Measurements from ENCODE around the gene SERPINA3. TPM values are rescaled to one million over a fixed set of nuclear protein-coding genes. Genes with fewer than 3 reads are reported as not detected.
"Not testable (repeated sequence)": the region's sequence is repeated elsewhere in the genome, so short reads cannot be mapped to it uniquely, and the experiment has no call there.

SERPINA3 gene
- total RNA-seq, 1 experiment from 2014 or later: not detected

DNA sequence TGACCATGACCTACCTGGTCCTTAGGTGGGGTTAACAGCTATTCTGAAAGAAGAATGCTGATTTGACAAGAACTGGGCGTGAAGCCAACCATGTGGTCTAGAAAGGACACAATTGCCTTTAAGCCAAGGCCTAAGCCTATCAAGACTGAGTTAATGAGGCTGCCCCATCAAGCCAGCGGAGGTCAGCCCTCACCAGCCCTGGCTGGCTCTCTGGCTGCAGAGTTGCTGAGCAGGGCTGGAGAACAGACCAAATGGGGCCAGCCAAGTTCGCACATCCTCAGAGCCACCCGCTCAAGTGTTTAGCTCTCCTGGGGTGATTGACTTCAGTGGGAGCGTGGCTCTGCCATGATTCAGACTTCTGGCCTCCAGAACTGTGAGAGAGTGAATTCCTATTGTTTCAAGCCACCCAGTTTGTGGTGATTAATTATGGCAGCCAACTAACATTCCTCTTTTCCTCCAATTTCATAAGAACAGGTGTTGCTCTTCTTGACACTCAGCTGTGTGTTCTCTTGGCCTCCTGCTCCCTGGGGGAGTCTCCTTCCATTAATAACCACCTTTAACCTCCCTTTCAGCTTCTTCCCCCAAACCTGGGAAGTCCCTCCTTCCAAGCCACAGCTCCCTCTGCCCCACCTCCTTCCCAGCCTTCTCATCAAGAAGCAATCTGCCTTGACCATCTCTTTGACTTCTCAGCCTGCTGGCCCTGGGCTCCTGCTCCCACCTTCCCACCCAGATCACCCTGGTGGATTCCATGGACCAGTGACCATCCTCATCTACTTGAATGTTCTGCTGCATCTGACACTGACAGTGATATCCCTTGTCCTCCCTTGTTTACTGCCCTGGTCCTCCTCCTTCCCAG, 36.2 kb upstream of the SERPINA3 start:
- H3K4me2 ChIP-seq (ENCODE audit: low read length): no peak overlapping the region
- H3F3A ChIP-seq (ENCODE audit: low read length, unreplicated experiment): no peaks in the 10 kb centered on the region
- H3K9me2 ChIP-seq (replicated peaks; ENCODE audit: low read length): no peaks in the 10 kb centered on the region
- DNase-seq: no peak
- H3K9ac ChIP-seq (ENCODE audit: low read length): no peak overlapping the region
- no peaks in the 10 kb centered on the region for H3K27me3 ChIP-seq (ENCODE audit: low read length)
- intact Hi-C loops (cut with micrococcal nuclease): no loop called here
- no peaks in the 10 kb centered on the region for H3K4me1 ChIP-seq (ENCODE audit: insufficient read depth, low read length)
- no peak overlapping the region for H2AFZ ChIP-seq (ENCODE audit: low read length)
- ChIA-PET CTCF (no interaction called here), POLR2A (ENCODE audit: unreplicated experiment) (no interaction called here)
- no peak overlapping the region for H3K27ac ChIP-seq (ENCODE audit: low read length)
- no peak for ATAC-seq
- no peaks in the 10 kb centered on the region for H3K36me3 ChIP-seq (ENCODE audit: low read depth, low read length)
- no peaks in the 10 kb centered on the region for H3K79me2 ChIP-seq (ENCODE audit: low read length)
- no peak overlapping the region for H3K4me3 ChIP-seq (ENCODE audit: low read length)
- TF ChIP-seq EZH2 (IDR thresholded peaks at IDR 0.05; ENCODE audit: low read length, unreplicated experiment) (no peak), EZH2phosphoT487 (IDR thresholded peaks at IDR 0.05; ENCODE audit: borderline replicate concordance, low read length) (no peak)
- TF ChIP-seq, protein P1, sequence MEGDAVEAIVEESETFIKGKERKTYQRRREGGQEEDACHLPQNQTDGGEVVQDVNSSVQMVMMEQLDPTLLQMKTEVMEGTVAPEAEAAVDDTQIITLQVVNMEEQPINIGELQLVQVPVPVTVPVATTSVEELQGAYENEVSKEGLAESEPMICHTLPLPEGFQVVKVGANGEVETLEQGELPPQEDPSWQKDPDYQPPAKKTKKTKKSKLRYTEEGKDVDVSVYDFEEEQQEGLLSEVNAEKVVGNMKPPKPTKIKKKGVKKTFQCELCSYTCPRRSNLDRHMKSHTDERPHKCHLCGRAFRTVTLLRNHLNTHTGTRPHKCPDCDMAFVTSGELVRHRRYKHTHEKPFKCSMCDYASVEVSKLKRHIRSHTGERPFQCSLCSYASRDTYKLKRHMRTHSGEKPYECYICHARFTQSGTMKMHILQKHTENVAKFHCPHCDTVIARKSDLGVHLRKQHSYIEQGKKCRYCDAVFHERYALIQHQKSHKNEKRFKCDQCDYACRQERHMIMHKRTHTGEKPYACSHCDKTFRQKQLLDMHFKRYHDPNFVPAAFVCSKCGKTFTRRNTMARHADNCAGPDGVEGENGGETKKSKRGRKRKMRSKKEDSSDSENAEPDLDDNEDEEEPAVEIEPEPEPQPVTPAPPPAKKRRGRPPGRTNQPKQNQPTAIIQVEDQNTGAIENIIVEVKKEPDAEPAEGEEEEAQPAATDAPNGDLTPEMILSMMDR (conservative IDR thresholded peaks at IDR 0.05; ENCODE audit: low read depth, low read length): no peak
- no TSS peak for BruUV-seq (replicated peaks)
- no peaks in the 10 kb centered on the region for H3K9me3 ChIP-seq (ENCODE audit: low read length)
- no peaks in the 10 kb centered on the region for H4K20me1 ChIP-seq (ENCODE audit: low read length)

DNA sequence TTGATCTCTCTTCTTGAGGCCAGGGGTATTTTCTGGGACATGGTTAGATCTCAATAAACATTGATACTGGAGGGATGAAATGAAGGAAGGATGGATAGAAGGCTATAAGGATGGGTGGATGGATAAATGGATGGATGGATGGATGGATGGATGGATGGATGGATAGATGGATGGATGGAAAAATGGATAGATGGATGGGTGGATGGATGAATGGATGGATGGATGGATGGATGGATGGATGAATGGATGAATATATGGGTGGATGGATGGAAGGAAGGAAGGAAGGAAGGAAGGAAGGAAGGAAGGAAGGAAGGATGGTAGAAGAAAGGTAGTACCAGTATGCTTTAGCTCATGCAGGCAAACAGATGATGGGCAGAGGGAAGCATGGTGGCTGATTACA, 34.7 kb upstream of the SERPINA3 start:
- H4K20me1 ChIP-seq (ENCODE audit: low read length); H3K9ac ChIP-seq (ENCODE audit: low read length); BruUV-seq (replicated peaks); H3F3A ChIP-seq (ENCODE audit: low read length, unreplicated experiment); ATAC-seq; H3K79me2 ChIP-seq (ENCODE audit: low read length); H2AFZ ChIP-seq (ENCODE audit: low read length); H3K4me1 ChIP-seq (ENCODE audit: insufficient read depth, low read length); H3K36me3 ChIP-seq (ENCODE audit: low read depth, low read length); intact Hi-C loops (cut with micrococcal nuclease); H3K4me3 ChIP-seq (ENCODE audit: low read length); DNase-seq; H3K27me3 ChIP-seq (ENCODE audit: low read length); H3K9me3 ChIP-seq (ENCODE audit: low read length); H3K9me2 ChIP-seq (replicated peaks; ENCODE audit: low read length); POLR2A ChIA-PET (ENCODE audit: unreplicated experiment); H3K27ac ChIP-seq (ENCODE audit: low read length); H3K4me2 ChIP-seq (ENCODE audit: low read length); CTCF ChIA-PET: not testable (repeated sequence)

DNA sequence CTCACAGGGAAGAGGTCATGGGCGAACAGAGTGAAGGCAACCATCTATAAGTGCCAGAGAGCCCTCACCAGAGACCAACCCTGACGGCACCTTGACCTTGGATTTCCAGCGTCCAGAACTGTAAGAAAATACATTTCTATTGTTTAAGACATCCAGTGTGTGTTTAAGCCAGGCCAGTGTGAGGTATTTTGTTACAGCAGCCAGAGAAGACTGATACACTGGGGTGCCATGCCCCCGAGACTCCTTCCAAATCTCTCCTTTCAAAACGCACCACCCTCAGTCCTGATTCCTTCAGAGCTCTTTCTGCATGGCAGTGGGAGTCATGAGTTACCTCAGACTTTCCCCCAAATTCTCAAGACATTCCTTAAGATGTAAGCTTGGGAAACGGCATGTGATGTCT, 33.5 kb upstream of the SERPINA3 start:
- BruUV-seq (replicated peaks): no TSS peak
- H4K20me1 ChIP-seq (ENCODE audit: low read length): no peaks in the 10 kb centered on the region
- no peaks in the 10 kb centered on the region for H3K4me1 ChIP-seq (ENCODE audit: insufficient read depth, low read length)
- H3K9ac ChIP-seq (ENCODE audit: low read length): no peak overlapping the region
- H3K27ac ChIP-seq (ENCODE audit: low read length): no peak overlapping the region
- H3K27me3 ChIP-seq (ENCODE audit: low read length): no peaks in the 10 kb centered on the region
- ChIA-PET POLR2A (ENCODE audit: unreplicated experiment) (no interaction called here), CTCF (no interaction called here)
- no peak for TF ChIP-seq EZH2phosphoT487 (IDR thresholded peaks at IDR 0.05; ENCODE audit: borderline replicate concordance, low read length)
- TF ChIP-seq, protein P1 (conservative IDR thresholded peaks at IDR 0.05; ENCODE audit: low read depth, low read length): no peak
- TF ChIP-seq EZH2 (IDR thresholded peaks at IDR 0.05; ENCODE audit: low read length, unreplicated experiment): no peak
- no peaks in the 10 kb centered on the region for H3K9me2 ChIP-seq (replicated peaks; ENCODE audit: low read length)
- no peaks in the 10 kb centered on the region for H3F3A ChIP-seq (ENCODE audit: low read length, unreplicated experiment)
- ATAC-seq (no peak), DNase-seq (no peak)
- no peaks in the 10 kb centered on the region for H3K9me3 ChIP-seq (ENCODE audit: low read length)
- intact Hi-C loops (cut with micrococcal nuclease): no loop called here
- H2AFZ ChIP-seq (ENCODE audit: low read length): no peak overlapping the region
- no peaks in the 10 kb centered on the region for H3K36me3 ChIP-seq (ENCODE audit: low read depth, low read length)
- no peak overlapping the region for H3K4me2 ChIP-seq (ENCODE audit: low read length)
- no peak overlapping the region for H3K4me3 ChIP-seq (ENCODE audit: low read length)
- no peaks in the 10 kb centered on the region for H3K79me2 ChIP-seq (ENCODE audit: low read length)
